Coronary artery (tissue), 2 donors: ENCODE results near the gene KXD1.

Experiments
- DNase-seq: peaks from one replicate; pipeline ENCODE4 v3.0.0-alpha.2; 2017; ENCODE audit warnings: low spot score
- H3K27ac ChIP-seq, 2 donors: fragments of 200-600 bp; sonication (generic); one replicate each; pipeline ENCODE4 v1.5.1; 2016 to 2019
- H3K4me3 ChIP-seq: fragments of 200-600 bp; sonication (generic); 2 replicates; pipeline ENCODE4 v1.5.1; 2016; ENCODE audit warnings: mild to moderate bottlenecking, moderate library complexity
- TF ChIP-seq, protein P1 (sequence below): fragments of 200-600 bp; sonication (generic); IDR thresholded peaks from one replicate; pipeline ENCODE4 v1.5.1; 2019; ENCODE audit warnings: antibody characterized with exemption

KXD1 gene

DNA sequence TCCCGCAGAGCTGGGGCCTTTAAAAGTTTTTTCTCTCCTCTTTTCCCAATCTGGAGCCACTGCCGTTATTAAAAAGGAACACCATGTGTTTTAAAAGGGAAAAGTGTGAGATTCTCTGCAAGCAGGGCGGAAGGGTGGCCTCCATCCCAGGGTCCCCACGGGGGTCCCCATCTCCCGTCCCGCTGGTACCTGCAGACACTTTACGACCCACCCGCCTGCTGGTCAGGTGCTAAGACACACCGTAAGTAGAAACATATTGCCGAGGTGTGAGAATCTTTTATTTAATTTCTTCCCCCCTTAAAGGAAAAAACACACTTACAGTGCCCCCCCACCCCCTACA, 47.1 kb downstream of the KXD1 start:
- DNase-seq = no peak
- Histone ChIP-seq H3K27ac (peak overlapping the region in 1 of 2 donors; percentile 76), H3K4me3 (peak overlapping the region; percentile 71)
- TF ChIP-seq, protein P1, sequence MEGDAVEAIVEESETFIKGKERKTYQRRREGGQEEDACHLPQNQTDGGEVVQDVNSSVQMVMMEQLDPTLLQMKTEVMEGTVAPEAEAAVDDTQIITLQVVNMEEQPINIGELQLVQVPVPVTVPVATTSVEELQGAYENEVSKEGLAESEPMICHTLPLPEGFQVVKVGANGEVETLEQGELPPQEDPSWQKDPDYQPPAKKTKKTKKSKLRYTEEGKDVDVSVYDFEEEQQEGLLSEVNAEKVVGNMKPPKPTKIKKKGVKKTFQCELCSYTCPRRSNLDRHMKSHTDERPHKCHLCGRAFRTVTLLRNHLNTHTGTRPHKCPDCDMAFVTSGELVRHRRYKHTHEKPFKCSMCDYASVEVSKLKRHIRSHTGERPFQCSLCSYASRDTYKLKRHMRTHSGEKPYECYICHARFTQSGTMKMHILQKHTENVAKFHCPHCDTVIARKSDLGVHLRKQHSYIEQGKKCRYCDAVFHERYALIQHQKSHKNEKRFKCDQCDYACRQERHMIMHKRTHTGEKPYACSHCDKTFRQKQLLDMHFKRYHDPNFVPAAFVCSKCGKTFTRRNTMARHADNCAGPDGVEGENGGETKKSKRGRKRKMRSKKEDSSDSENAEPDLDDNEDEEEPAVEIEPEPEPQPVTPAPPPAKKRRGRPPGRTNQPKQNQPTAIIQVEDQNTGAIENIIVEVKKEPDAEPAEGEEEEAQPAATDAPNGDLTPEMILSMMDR = no peak

DNA sequence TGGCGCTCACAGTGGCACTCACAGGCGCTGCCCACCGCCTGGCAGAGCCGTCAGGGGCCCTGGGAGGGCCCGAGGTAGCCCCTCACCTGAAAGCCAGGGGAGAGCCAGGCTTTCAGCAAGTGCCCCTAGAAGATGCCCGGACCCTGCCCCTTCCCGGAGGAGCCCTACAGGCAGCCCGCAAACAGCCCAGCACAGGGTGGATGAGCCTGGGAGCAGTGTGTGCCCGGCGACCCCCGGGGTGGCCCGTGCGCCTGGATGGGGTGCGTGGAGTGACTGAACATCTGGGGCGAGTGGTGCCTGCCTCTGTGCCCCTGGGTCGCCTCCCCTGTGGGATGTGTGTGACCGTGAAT, 47.5 kb downstream of the KXD1 start:
- Histone ChIP-seq H3K27ac (peak overlapping the region in 1 of 2 donors; percentile 76), H3K4me3 (peak overlapping the region; percentile 71)
- no peak for DNase-seq
- TF ChIP-seq, protein P1 = no peak

DNA sequence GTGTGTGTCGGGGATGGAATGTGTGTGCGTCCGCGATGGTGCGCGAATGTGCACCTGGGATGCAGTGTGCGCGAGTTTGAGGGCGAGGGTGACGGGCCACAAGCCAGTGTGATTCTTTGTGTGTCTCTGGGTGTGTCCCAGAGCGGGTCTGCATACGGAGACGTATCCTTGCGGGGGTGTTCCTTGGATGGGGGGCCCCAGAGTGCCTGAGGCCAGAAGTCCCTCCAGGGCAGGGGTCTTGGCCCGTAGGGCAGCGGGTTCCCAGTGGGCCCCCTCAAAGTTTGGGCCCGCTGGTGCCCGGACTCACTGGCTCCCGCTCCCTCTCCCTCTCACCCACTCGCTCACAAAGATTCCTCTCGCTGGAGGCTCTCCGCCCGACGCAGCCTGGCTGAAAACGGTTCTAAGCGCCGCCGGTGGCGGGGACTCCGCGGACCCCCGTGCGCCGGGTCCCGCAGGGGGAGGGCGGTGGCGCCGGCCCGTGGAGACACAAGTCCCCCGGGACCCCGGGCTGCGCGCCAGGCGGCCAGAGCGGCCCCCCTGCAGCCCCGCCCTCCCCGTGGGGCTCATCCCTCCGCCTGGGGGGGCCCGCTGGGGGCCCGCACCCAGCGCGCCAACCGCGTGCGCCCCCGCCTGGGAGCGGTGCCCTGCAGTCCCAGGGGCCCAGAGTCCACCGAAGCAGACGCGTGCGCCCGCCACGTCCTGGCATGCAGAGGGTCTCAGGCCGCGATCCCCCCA, 48.0 kb downstream of the KXD1 start:
- no peak for DNase-seq
- H3K4me3 ChIP-seq = peak overlapping the region; percentile 71
- TF ChIP-seq, protein P1 = no peak
- peak overlapping the region in 1 of 2 donors; percentile 76 for H3K27ac ChIP-seq

DNA sequence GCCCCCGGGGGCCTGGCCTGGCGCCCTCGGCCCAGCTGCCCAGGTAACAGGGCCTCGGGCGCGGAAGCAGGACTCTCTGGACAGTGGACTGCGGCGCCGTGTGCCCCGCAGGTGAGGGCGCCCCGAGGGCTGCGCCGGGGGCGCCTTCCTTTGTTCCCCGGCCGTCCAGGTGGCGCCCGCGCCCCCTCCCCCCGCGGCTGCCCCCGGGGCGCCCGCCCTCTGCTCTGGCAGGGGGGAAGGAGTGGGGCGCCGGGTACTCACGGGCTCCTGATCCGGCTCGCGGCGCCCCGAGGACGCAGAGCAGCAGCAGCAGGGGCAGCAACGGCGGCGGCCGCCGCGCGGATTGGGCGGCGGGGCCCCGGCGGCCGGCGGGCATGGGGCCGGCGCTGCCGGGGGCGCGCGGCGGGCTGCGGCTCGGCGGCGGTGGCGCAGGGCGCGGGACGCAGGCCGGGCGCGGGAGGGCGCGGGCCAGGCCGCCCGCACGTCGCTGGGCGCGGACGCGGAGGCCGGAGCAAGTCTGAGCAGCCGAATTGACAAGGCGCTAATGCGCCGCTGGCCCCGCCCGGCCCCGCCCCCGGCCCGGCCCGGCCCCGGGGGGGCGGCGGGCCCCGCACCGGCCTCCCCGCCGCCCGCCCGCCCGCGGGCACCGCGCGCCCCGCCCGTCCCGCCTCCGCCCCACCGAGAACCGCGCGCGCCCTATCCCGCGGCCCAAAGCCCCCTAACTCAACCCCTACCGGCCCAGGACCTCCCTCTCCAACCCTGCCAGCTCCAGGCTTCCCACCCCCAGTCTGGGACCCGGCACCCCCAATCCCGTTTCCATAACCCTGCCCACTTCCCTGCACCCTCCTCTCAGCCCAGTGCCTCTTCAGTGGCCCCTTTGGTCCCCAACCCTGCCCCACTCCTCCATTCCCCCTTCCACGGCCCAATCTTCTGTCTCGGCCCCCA, 48.9 kb downstream of the KXD1 start, which contains the start of gene CRLF1:
Gene CRLF1, minus strand, starts transcription at position 519 of the 945 bp plus-strand sequence. Its CDS starts 143 bp downstream, at position 376.
- TF ChIP-seq, protein P1 = no peak
- H3K27ac ChIP-seq = peak within 1 kb of the TSS in 1 of 2 donors; percentile 76
- DNase-seq = no peak
- peak within 1 kb of the TSS; percentile 71 for H3K4me3 ChIP-seq

DNA sequence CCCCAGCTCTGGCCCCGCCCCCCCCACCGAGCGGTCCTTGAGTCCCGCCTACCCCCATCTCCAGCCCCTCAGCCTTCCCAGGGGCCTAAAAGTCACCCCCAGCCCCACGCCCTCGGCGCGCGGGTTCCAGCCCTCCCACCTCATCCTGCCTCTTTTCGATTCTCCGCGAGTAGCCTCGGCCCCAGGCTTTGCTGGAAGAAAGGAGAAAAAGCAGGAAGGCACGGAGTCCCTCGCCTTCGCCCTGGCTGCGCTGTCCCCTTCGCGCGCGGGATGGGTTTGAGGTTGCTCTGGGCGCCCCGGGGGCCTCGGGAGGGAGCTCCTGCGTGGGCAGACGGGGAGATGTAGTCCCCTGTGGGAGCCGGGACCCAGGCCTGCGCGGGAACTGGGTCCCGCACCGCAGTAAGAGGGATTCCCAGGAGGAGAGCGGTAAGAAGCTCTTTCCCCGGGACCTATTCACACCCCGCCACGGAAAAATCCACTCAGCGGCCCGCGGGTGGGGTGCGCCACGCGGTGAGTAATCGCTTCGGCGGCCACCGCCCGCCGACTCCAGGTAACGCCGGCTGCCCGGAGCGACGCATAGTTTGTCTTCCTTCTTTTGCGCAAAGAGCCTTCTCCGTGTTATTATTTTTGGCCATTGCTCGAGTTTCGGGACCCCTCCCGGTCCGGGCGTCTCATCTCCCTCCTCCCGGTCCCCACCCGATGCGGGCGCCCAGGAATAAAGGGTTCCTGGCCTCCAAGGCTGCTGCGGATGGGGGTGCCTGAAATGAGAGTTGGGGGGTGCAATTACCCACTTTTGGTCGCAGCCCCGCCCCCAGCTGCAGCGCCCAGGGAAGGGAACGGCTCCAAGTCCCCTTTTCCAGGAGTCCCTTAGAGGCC, 49.8 kb downstream of the KXD1 start:
- DNase-seq = no peak
- H3K4me3 ChIP-seq = peak overlapping the region; percentile 71
- TF ChIP-seq, protein P1 = no peak
- peak overlapping the region in 1 of 2 donors; percentile 72 for H3K27ac ChIP-seq

DNA sequence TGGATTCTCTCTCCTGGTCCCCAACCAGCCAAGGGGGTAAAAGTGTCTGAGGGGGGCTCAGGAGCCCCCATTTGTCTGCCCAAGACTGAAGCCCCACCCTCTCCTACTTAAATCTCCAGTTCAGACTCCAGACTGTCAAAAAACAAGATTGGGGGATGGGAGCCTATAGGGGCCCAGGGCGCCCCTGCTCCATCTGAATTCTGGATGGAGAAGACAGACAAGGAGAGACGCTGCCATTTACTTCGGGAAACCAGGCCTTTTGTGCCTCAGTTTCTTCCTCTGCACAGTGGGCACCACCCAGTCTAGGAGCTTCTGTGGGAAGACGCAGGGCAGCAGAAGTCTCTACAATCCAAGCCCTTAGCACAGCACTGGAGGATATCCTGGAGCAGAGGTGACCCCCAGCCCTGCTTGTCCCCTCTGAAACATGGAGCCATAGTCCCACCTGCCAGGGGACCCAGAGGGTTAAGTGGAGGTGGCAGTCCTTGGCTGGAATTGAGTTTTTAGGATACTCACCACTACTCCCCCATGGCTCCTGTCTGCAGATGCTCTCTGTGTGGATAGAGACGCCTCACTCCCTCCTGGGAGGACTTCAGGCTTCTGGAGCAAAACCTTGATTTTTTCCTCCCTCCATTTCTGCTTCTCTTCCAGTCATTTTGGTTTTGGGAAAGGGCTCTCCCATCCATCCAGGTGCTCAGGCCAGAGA, 50.6 kb downstream of the KXD1 start:
- TF ChIP-seq, protein P1 = no peak

More for the DNA sequence above, 50.6 kb downstream of the KXD1 start:
- peak overlapping the region; percentile 71 for H3K4me3 ChIP-seq
- H3K27ac ChIP-seq = no peak overlapping the region
- no peak for DNase-seq
